ENCODE data around the gene ARHGAP26. TPM values are rescaled to one million over a fixed set of nuclear protein-coding genes. Genes with fewer than 3 reads are reported as not detected.

The ARHGAP26 gene
- total RNA-seq, 4 donors from 2014 or later = 28.2 to 52.3 (median 37.9) TPM

GRCh38 chr5:143194206-143194605 is 424.0 kb downstream of the ARHGAP26 start:
- Histone ChIP-seq H3K27ac (no peak overlapping the region), H3K4me3 (replicated peaks in 1 of 3) (no peak overlapping the region), H3K9me3 (no peaks in the 10 kb centered on the region), H3K36me3 (no peaks in the 10 kb centered on the region), H3K27me3 (no peaks in the 10 kb centered on the region), H3K4me1 (no peaks in the 10 kb centered on the region)
- no peak for DNase-seq
- 89 to 94% methylated on average over 1 of the region's 1 CpG for WGBS, 2 donors
- TF ChIP-seq CTCF (IDR thresholded peaks at IDR 0.05) = no peak
- TF ChIP-seq POLR2A (IDR thresholded peaks at IDR 0.05) = no peak
- intact Hi-C loops (cut with DNase I) = no loop called here

- Histone ChIP-seq H3K27me3 (no peaks in the 10 kb centered on the region), H3K9me3 (no peaks in the 10 kb centered on the region), H3K4me1 (no peaks in the 10 kb centered on the region), H3K36me3 (no peaks in the 10 kb centered on the region), H3K4me3 (replicated peaks in 1 of 3) (no peak overlapping the region), H3K27ac (no peak overlapping the region)
- TF ChIP-seq POLR2A (IDR thresholded peaks at IDR 0.05) = no peak
- TF ChIP-seq CTCF (IDR thresholded peaks at IDR 0.05) = no peak
- intact Hi-C loops (cut with DNase I) = no loop called here
- DNase-seq = no peak
- WGBS, 2 donors = 92 to 94% methylated on average over 5 of the region's 5 CpGs
These were observed 424.5 kb downstream of the ARHGAP26 start for GRCh38 chr5:143194713-143195112.

DNA sequence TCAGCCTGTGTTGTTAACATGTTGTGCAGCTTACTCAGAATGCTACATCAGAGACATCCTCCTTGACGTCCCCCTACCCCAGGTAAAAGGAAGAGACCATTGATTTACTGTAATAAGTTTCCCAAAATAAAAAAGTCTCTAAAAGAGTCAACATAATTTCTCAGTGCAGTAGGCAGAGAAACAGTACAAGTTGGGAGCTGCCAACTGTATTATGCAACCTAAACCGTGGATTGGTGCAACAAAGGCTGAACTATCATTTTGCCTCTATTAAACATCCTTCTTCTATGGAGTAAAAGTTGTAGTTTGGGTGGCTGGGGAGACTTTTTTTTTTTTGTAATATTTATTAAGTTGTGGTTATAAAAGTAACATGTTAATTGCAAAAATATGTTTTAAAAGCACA is 425.3 kb downstream of the ARHGAP26 start:
- H3K9me3 ChIP-seq = no peaks in the 10 kb centered on the region
- no peak for TF ChIP-seq CTCF (IDR thresholded peaks at IDR 0.05)
- no peak for TF ChIP-seq POLR2A (IDR thresholded peaks at IDR 0.05)
- no peaks in the 10 kb centered on the region for H3K27me3 ChIP-seq
- no peaks in the 10 kb centered on the region for H3K36me3 ChIP-seq
- no peak overlapping the region for H3K27ac ChIP-seq
- intact Hi-C loops (cut with DNase I) = no loop called here
- H3K4me3 ChIP-seq (replicated peaks in 1 of 3) = no peak overlapping the region
- WGBS, 2 donors = 67 to 74% methylated on average over 2 of the region's 2 CpGs
- H3K4me1 ChIP-seq = no peaks in the 10 kb centered on the region
- no peak for DNase-seq

GRCh38 chr5:143196601-143197259 is 426.6 kb downstream of the ARHGAP26 start:
- Histone ChIP-seq H3K27me3 (no peaks in the 10 kb centered on the region), H3K4me1 (no peaks in the 10 kb centered on the region), H3K9me3 (no peaks in the 10 kb centered on the region), H3K4me3 (replicated peaks in 1 of 3) (no peak overlapping the region), H3K36me3 (no peaks in the 10 kb centered on the region), H3K27ac (no peak overlapping the region)
- WGBS, 2 donors = 88 to 97% methylated on average over 3 of the region's 3 CpGs
- no peak for DNase-seq
- TF ChIP-seq POLR2A (IDR thresholded peaks at IDR 0.05) (no peak), CTCF (IDR thresholded peaks at IDR 0.05) (no peak)
- intact Hi-C loops (cut with DNase I) = no loop called here

DNA sequence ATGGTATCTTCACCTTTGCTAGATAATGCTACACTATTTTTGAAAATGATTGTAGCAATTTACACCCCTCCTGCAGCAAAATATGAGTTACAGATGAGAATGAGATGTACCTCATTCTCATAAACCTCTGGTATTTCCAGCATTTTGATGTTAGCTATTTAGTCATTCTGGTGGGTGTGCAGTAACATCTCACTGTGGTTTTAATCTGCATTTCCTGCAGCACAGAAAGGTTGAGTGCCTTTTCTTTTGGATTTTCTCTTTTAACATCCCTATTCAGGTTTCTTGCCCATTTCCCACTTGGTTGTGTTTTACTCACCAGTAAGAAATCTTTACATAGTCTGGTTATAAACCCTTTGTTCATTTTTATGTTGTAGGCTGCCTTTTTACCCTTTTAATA is 427.1 kb downstream of the ARHGAP26 start:
- H3K4me1 ChIP-seq = no peaks in the 10 kb centered on the region
- DNase-seq = no peak
- no peaks in the 10 kb centered on the region for H3K27me3 ChIP-seq
- no peaks in the 10 kb centered on the region for H3K9me3 ChIP-seq
- TF ChIP-seq CTCF (IDR thresholded peaks at IDR 0.05) = no peak
- TF ChIP-seq POLR2A (IDR thresholded peaks at IDR 0.05) = no peak
- H3K4me3 ChIP-seq (replicated peaks in 1 of 3) = no peak overlapping the region
- no peaks in the 10 kb centered on the region for H3K36me3 ChIP-seq
- no peak overlapping the region for H3K27ac ChIP-seq
- intact Hi-C loops (cut with DNase I) = no loop called here
